ENCODE results near the gene TUBE1. TPM values are rescaled to one million over a fixed set of nuclear protein-coding genes. Genes with fewer than 3 reads are reported as not detected.

Gene TUBE1
- total and polyA plus RNA-seq, 9 donors = 16.0 to 53.0 (median 25.9) TPM

GRCh38 chr6:112114577-112115223, 27.4 kb upstream of the TUBE1 start:
- no peaks in the 10 kb centered on the region for H3K36me3 ChIP-seq
- TF ChIP-seq, protein P1, sequence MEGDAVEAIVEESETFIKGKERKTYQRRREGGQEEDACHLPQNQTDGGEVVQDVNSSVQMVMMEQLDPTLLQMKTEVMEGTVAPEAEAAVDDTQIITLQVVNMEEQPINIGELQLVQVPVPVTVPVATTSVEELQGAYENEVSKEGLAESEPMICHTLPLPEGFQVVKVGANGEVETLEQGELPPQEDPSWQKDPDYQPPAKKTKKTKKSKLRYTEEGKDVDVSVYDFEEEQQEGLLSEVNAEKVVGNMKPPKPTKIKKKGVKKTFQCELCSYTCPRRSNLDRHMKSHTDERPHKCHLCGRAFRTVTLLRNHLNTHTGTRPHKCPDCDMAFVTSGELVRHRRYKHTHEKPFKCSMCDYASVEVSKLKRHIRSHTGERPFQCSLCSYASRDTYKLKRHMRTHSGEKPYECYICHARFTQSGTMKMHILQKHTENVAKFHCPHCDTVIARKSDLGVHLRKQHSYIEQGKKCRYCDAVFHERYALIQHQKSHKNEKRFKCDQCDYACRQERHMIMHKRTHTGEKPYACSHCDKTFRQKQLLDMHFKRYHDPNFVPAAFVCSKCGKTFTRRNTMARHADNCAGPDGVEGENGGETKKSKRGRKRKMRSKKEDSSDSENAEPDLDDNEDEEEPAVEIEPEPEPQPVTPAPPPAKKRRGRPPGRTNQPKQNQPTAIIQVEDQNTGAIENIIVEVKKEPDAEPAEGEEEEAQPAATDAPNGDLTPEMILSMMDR (IDR thresholded peaks at IDR 0.05) = no peak
- TF ChIP-seq EP300 (IDR thresholded peaks at IDR 0.05) (no peak), POLR2A (IDR thresholded peaks at IDR 0.05) (no peak)
- H3K4me3 ChIP-seq = no peak overlapping the region
- DNase-seq = no peak
- H3K9me3 ChIP-seq = no peaks in the 10 kb centered on the region
- H3K27me3 ChIP-seq = no peaks in the 10 kb centered on the region
- intact Hi-C loops (cut with DNase I) = no loop called here
- WGBS, 3 donors = 94 to 96% (median 96%) methylated on average over 3 of the region's 3 CpGs
- no peak overlapping the region for H3K27ac ChIP-seq
- peaks cover 3% of the 10 kb centered on the region for H3K4me1 ChIP-seq (ENCODE audit: insufficient read depth)

- H3K27ac ChIP-seq = no peak overlapping the region
- peaks cover 3% of the 10 kb centered on the region for H3K4me1 ChIP-seq (ENCODE audit: insufficient read depth)
- no peak overlapping the region for H3K4me3 ChIP-seq
- intact Hi-C loops (cut with DNase I) = no loop called here
- no peak for DNase-seq
- H3K9me3 ChIP-seq = no peaks in the 10 kb centered on the region
- no peaks in the 10 kb centered on the region for H3K27me3 ChIP-seq
- no peaks in the 10 kb centered on the region for H3K36me3 ChIP-seq
- TF ChIP-seq, protein P1 (IDR thresholded peaks at IDR 0.05) = no peak
- no peak for TF ChIP-seq POLR2A (IDR thresholded peaks at IDR 0.05)
- no peak for TF ChIP-seq EP300 (IDR thresholded peaks at IDR 0.05)
These were observed 26.6 kb upstream of the TUBE1 start for GRCh38 chr6:112113918-112114317.

DNA sequence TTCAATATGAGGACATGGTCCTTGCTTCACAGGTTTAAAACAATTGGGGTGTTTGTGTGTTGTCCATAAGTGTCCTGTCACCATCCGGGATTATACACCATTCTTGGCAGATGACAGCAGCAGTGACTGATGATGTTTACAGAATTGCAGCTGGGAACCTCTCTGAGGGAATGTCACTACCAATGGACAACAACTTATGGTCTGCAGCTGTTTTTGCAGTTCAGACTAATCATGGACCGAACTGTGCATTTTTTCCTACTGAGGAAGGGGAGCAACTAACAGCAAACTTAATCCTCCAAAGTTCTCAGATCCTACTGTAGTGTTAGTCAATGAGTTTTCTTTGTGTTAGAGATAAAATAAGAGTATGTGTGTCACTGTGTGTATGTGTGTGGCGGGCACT, 26.1 kb upstream of the TUBE1 start:
- intact Hi-C loops (cut with DNase I) = no loop called here
- Histone ChIP-seq H3K27me3 (no peaks in the 10 kb centered on the region), H3K4me3 (no peak overlapping the region), H3K27ac (no peak overlapping the region), H3K36me3 (no peaks in the 10 kb centered on the region), H3K9me3 (no peaks in the 10 kb centered on the region), H3K4me1 (ENCODE audit: insufficient read depth) (peaks cover 3% of the 10 kb centered on the region)
- TF ChIP-seq, protein P1 (IDR thresholded peaks at IDR 0.05) = no peak
- no peak for DNase-seq
- WGBS, 3 donors = 46 to 59% (median 52%) methylated on average over 3 of the region's 3 CpGs

- no peak for DNase-seq
- Histone ChIP-seq H3K27me3 (no peaks in the 10 kb centered on the region), H3K9me3 (no peaks in the 10 kb centered on the region), H3K4me3 (no peak overlapping the region), H3K27ac (no peak overlapping the region), H3K36me3 (no peaks in the 10 kb centered on the region), H3K4me1 (ENCODE audit: insufficient read depth) (peaks cover 3% of the 10 kb centered on the region)
- 37 to 42% (median 41%) methylated on average over 9 of the region's 9 CpGs for WGBS, 3 donors
- TF ChIP-seq, protein P1 (IDR thresholded peaks at IDR 0.05) = no peak
- TF ChIP-seq POLR2A (IDR thresholded peaks at IDR 0.05) (no peak), EP300 (IDR thresholded peaks at IDR 0.05) (no peak)
- intact Hi-C loops (cut with DNase I) = no loop called here
These were observed 22.0 kb upstream of the TUBE1 start for GRCh38 chr6:112109262-112109661.

All from ovary (tissue), 9 donors.